HG02763 (cell line): Measurements from ENCODE around the gene IBSP.

ENCODE experiments used
- ATAC-seq: cut with Tn5 transposase; IDR thresholded peaks from one replicate; pipeline ENCODE4 v1.9.1; 2021; ENCODE audit warnings: mild to moderate bottlenecking, moderate library complexity; ENCODE audit not compliant: unreplicated experiment

Gene IBSP

GRCh38 chr4:87799301-87800113 is at the start of gene IBSP:
Gene IBSP (plus strand): TSS chr4:87799554. CDS start chr4:87802362, 2,808 bp downstream.
- no peak for ATAC-seq

GRCh38 chr4:87749883-87750282 is 49.5 kb upstream of the IBSP start:
- ATAC-seq = no peak

- no peak for ATAC-seq
Observed at GRCh38 chr4:87758270-87758669, 41.1 kb upstream of the IBSP start.

GRCh38 chr4:87762311-87762710 is 37.0 kb upstream of the IBSP start:
- no peak for ATAC-seq

- no peak for ATAC-seq
Observed at GRCh38 chr4:87781569-87781968, 17.8 kb upstream of the IBSP start.

GRCh38 chr4:87783781-87784180 is 15.6 kb upstream of the IBSP start:
- no peak for ATAC-seq

- ATAC-seq = no peak
Observed at GRCh38 chr4:87785731-87786509, 13.4 kb upstream of the IBSP start.

GRCh38 chr4:87802858-87803257 is 3.5 kb downstream of the IBSP start:
- ATAC-seq = no peak

- no peak for ATAC-seq
Observed at GRCh38 chr4:87803421-87803820, 4.1 kb downstream of the IBSP start.

- ATAC-seq = no peak
Observed at GRCh38 chr4:87804871-87805270, 5.5 kb downstream of the IBSP start.

- ATAC-seq = no peak
Observed at GRCh38 chr4:87805971-87806370, 6.6 kb downstream of the IBSP start.

- no peak for ATAC-seq
Observed at GRCh38 chr4:87806520-87806919, 7.2 kb downstream of the IBSP start.

GRCh38 chr4:87807402-87807801 is 8.0 kb downstream of the IBSP start:
- no peak for ATAC-seq

GRCh38 chr4:87811977-87812376 is 12.6 kb downstream of the IBSP start:
- no peak for ATAC-seq

- no peak for ATAC-seq
Observed at GRCh38 chr4:87819281-87819919, 20.0 kb downstream of the IBSP start.

- no peak for ATAC-seq
Observed at GRCh38 chr4:87823200-87823599, 23.8 kb downstream of the IBSP start.

- ATAC-seq = no peak
Observed at GRCh38 chr4:87823724-87824123, 24.4 kb downstream of the IBSP start.

GRCh38 chr4:87824352-87824751 is 25.0 kb downstream of the IBSP start:
- no peak for ATAC-seq

- no peak for ATAC-seq
Observed at GRCh38 chr4:87832669-87833068, 33.3 kb downstream of the IBSP start, which contains the start of gene MEPE. Gene MEPE (plus strand): TSS chr4:87832969. CDS start chr4:87834715, 1,746 bp downstream.

- no peak for ATAC-seq
Observed at GRCh38 chr4:87834401-87834800, 35.0 kb downstream of the IBSP start.

- no peak for ATAC-seq
Observed at GRCh38 chr4:87835197-87835596, 35.8 kb downstream of the IBSP start.

GRCh38 chr4:87835743-87836142 is 36.4 kb downstream of the IBSP start:
- ATAC-seq = no peak
